ENCODE measurements around the gene SLC23A2. TPM values are rescaled to one million over a fixed set of nuclear protein-coding genes. Genes with fewer than 3 reads are reported as not detected.

The SLC23A2 gene
- polyA plus RNA-seq, 3 donors, result 3.3 to 28.4 (median 6.4) TPM

DNA sequence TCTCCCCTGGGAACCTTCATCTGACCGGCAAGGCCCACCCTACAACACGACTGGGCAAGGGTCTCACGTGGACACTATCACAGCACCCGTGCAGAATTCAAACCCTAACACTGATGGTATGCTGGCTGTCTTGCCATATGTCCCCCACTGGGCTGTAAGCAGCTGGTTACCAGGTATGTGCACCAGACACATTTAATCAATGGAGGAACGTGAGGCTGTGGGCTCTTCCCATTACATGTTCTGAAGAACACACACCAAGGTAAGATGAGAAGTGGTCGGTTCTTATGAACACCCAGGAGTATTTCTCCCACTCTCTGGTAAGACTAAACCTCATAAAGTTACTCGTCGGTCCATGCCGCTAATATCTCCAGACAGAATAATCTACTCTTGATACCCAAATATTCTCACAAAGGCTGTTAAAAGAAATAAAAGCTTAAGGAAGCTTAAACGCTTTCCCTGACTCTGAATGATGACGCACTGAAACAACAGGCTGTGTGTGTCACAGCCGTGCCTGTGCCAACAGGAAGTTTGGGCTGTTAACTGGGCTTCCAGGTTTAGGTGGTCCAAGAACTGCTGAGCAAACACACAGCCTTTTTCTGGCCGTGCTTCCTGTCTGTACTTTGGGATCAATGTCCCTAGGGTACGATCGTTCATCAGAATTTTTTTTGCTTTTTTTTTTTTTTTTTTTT lies 75.3 kb downstream of the SLC23A2 start:
- H3K9ac ChIP-seq (ENCODE audit: insufficient read depth, low read length, poor library complexity, severe bottlenecking), result no peak overlapping the region
- H3K4me2 ChIP-seq (replicated peaks; ENCODE audit: extremely low read depth, low read length, poor library complexity, severe bottlenecking), result no peak overlapping the region
- WGBS (ENCODE audit: insufficient coverage), result 46% methylated on average over 4 of the region's 15 CpGs
- intact Hi-C loops (cut with micrococcal nuclease), result no loop called here
- H3K4me1 ChIP-seq (ENCODE audit: control insufficient read depth in 1 of 2, insufficient read depth in 2 of 2, low read length in 2 of 2), result peaks cover 0 to 9% of the 10 kb centered on the region in 2 donors
- Mint-ChIP-seq H3K27ac (peak overlapping the region in 1 of 7 donors; percentile 43), H3K9me3 (no peaks in the 10 kb centered on the region), H3K36me3 (peaks cover 59 to 60% of the 10 kb centered on the region in 2 donors), H3K4me3 (peak overlapping the region in 1 of 2 donors; percentile 0), H3K27me3 (ENCODE audit: low read depth in 3 of 3) (peaks cover 0 to 2% (median 0%) of the 10 kb centered on the region in 3 donors), H3K4me1 (peaks cover 12% of the 10 kb centered on the region)
- H3K9me3 ChIP-seq (replicated peaks in 1 of 2; ENCODE audit: control insufficient read depth in 1 of 2, insufficient read depth in 1 of 2, low read length in 2 of 2), result no peaks in the 10 kb centered on the region
- no peak overlapping the region for H3K4me3 ChIP-seq (replicated peaks in 1 of 3; ENCODE audit: low read depth in 2 of 3, low read length in 3 of 3)
- H3K27me3 ChIP-seq (ENCODE audit: control insufficient read depth in 2 of 2, insufficient read depth in 2 of 2, low read length in 2 of 2), result no peaks in the 10 kb centered on the region
- H4K20me1 ChIP-seq (ENCODE audit: insufficient read depth, low read length), result peaks cover 59% of the 10 kb centered on the region
- H3K79me2 ChIP-seq (ENCODE audit: insufficient read depth, low read length), result no peaks in the 10 kb centered on the region
- DNase-seq, result no peak
- H3K36me3 ChIP-seq (replicated peaks in 1 of 2; ENCODE audit: control insufficient read depth in 1 of 2, insufficient read depth in 2 of 2, low read length in 2 of 2), result peaks cover 20 to 79% of the 10 kb centered on the region in 2 donors
- H3K27ac ChIP-seq (ENCODE audit: low read depth in 1 of 2, low read length in 2 of 2), result no peak overlapping the region
- TF ChIP-seq, protein P1, sequence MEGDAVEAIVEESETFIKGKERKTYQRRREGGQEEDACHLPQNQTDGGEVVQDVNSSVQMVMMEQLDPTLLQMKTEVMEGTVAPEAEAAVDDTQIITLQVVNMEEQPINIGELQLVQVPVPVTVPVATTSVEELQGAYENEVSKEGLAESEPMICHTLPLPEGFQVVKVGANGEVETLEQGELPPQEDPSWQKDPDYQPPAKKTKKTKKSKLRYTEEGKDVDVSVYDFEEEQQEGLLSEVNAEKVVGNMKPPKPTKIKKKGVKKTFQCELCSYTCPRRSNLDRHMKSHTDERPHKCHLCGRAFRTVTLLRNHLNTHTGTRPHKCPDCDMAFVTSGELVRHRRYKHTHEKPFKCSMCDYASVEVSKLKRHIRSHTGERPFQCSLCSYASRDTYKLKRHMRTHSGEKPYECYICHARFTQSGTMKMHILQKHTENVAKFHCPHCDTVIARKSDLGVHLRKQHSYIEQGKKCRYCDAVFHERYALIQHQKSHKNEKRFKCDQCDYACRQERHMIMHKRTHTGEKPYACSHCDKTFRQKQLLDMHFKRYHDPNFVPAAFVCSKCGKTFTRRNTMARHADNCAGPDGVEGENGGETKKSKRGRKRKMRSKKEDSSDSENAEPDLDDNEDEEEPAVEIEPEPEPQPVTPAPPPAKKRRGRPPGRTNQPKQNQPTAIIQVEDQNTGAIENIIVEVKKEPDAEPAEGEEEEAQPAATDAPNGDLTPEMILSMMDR (IDR thresholded peaks at IDR 0.05), result no peak
- H2AFZ ChIP-seq (ENCODE audit: insufficient read depth, low read depth, low read length, poor library complexity, severe bottlenecking), result no peak overlapping the region

DNA sequence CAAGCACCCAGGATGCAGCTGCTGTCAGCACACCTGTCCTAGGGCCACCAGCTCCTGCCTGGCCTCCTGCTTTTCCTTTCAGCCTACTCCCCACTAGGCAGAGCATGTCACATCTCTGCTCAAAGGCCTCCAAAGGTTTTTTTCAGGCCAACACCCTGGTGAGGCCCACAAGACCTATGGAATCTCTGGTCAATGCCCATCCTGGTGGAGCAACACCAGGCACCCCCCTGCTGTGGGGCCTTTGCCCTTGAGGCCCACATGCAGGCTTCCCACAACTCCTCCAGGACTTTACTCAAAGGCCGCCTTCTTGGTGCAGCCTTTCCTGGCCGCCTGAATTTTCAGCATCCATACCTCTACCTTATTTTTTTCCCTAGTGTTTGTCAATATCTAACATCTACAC lies 76.9 kb downstream of the SLC23A2 start:
- H4K20me1 ChIP-seq (ENCODE audit: insufficient read depth, low read length), result peaks cover 66% of the 10 kb centered on the region
- H3K4me3 ChIP-seq (replicated peaks in 1 of 3; ENCODE audit: low read depth in 2 of 3, low read length in 3 of 3), result no peak overlapping the region
- no peak overlapping the region for H3K4me2 ChIP-seq (replicated peaks; ENCODE audit: extremely low read depth, low read length, poor library complexity, severe bottlenecking)
- H3K27me3 ChIP-seq (ENCODE audit: control insufficient read depth in 2 of 2, insufficient read depth in 2 of 2, low read length in 2 of 2), result no peaks in the 10 kb centered on the region
- no peak for DNase-seq
- Mint-ChIP-seq H3K27ac (no peak overlapping the region), H3K9me3 (no peaks in the 10 kb centered on the region), H3K36me3 (peaks cover 61% of the 10 kb centered on the region in 2 donors), H3K4me1 (peaks cover 5% of the 10 kb centered on the region), H3K27me3 (ENCODE audit: low read depth in 3 of 3) (peaks cover 0 to 2% (median 0%) of the 10 kb centered on the region in 3 donors), H3K4me3 (no peak overlapping the region)
- no peaks in the 10 kb centered on the region for H3K79me2 ChIP-seq (ENCODE audit: insufficient read depth, low read length)
- intact Hi-C loops (cut with micrococcal nuclease), result no loop called here
- H3K9ac ChIP-seq (ENCODE audit: insufficient read depth, low read length, poor library complexity, severe bottlenecking), result no peak overlapping the region
- H3K36me3 ChIP-seq (replicated peaks in 1 of 2; ENCODE audit: control insufficient read depth in 1 of 2, insufficient read depth in 2 of 2, low read length in 2 of 2), result peaks cover 19 to 88% of the 10 kb centered on the region in 2 donors
- H3K4me1 ChIP-seq (ENCODE audit: control insufficient read depth in 1 of 2, insufficient read depth in 2 of 2, low read length in 2 of 2), result no peaks in the 10 kb centered on the region
- WGBS (ENCODE audit: insufficient coverage), result no CpG with 5 or more reads among the region's 2 CpGs
- H2AFZ ChIP-seq (ENCODE audit: insufficient read depth, low read depth, low read length, poor library complexity, severe bottlenecking), result no peak overlapping the region
- TF ChIP-seq, protein P1 (IDR thresholded peaks at IDR 0.05), result no peak
- H3K9me3 ChIP-seq (replicated peaks in 1 of 2; ENCODE audit: control insufficient read depth in 1 of 2, insufficient read depth in 1 of 2, low read length in 2 of 2), result no peaks in the 10 kb centered on the region
- no peak overlapping the region for H3K27ac ChIP-seq (ENCODE audit: low read depth in 1 of 2, low read length in 2 of 2)
